HepG2 (cell line): Measurements from ENCODE around the gene KANK3. TPM values are rescaled to one million over a fixed set of nuclear protein-coding genes. Genes with fewer than 3 reads are reported as not detected.

ENCODE experiments used
- BCL6 ChIP-seq: IDR thresholded peaks from 2 replicates; pipeline ENCODE4 v1.6.1; 2016; ENCODE audit warnings: missing genetic modification reagents, missing compliant biosample characterization
- HES4 ChIP-seq: sonication (generic); formaldehyde crosslinking; IDR thresholded peaks from 2 replicates; pipeline ENCODE4 v1.9.0; 2021; ENCODE audit warnings: mild to moderate bottlenecking, missing genetic modification reagents, borderline replicate concordance
- MTF2 ChIP-seq: sonication (generic); formaldehyde crosslinking; IDR thresholded peaks from 2 replicates; pipeline ENCODE4 v1.5.0; 2020; ENCODE audit warnings: missing genetic modification reagents, borderline replicate concordance
- RFXANK ChIP-seq: IDR thresholded peaks from 2 replicates; pipeline ENCODE4 v1.6.1; 2016
- ZFP1 ChIP-seq: IDR thresholded peaks from 2 replicates; pipeline ENCODE4 v1.6.1; 2016
- ZMAT3 ChIP-seq: sonication (generic); formaldehyde crosslinking; conservative IDR thresholded peaks from 2 replicates; pipeline ENCODE4 v1.7.0; 2021; ENCODE audit warnings: missing genetic modification reagents
- ZNF30 ChIP-seq: sonication (generic); formaldehyde crosslinking; IDR thresholded peaks from 2 replicates; pipeline ENCODE4 v1.5.0; 2020; ENCODE audit warnings: mild to moderate bottlenecking, missing genetic modification reagents
- ZNF703 ChIP-seq: sonication (generic); formaldehyde crosslinking; IDR thresholded peaks from 2 replicates; pipeline ENCODE4 v1.5.1; 2020; ENCODE audit warnings: missing genetic modification reagents, mild to moderate bottlenecking, moderate library complexity, borderline replicate concordance
- ZNF792 ChIP-seq: IDR thresholded peaks from 2 replicates; pipeline ENCODE4 v1.6.1; 2016
- ZNF839 ChIP-seq: sonication (generic); formaldehyde crosslinking; IDR thresholded peaks from 2 replicates; pipeline ENCODE4 v1.4.0; 2020; ENCODE audit warnings: missing genetic modification reagents, mild to moderate bottlenecking, borderline replicate concordance
- polyA plus RNA-seq, 8 experiments: library from polyadenylated mRNA; depleted of rRNA in 3 of 8; stranded (reverse) in 7 of 8; unstranded in 1 of 8; fragments of >200 nt; fragmentation: Illumina TruSeq in 4 of 8; extraction: Trizol in 4 of 8; gene quantifications; 2 replicates each; pipeline versions ENCODE4 v1.2.1 to v1.2.3, GENCODE V29; 2011 to 2016; ENCODE audit warnings: low read depth in 4 of 8, missing spikeins in 1 of 8, mixed read lengths in 1 of 8; ENCODE audit not compliant: insufficient read depth in 1 of 8
- total RNA-seq, 5 experiments: library from RNA; depleted of rRNA; stranded (reverse); fragments of >200 nt; fragmentation: Illumina TruSeq; extraction: Trizol; gene quantifications; 2 replicates each; pipeline ENCODE4 v1.2.3, GENCODE V29; 2016; ENCODE audit warnings: low read depth in 1 of 5
- TF ChIP-seq, protein P1 (sequence below): sonication (generic); formaldehyde crosslinking; IDR thresholded peaks from 2 replicates; pipeline ENCODE4 v1.9.0; 2021; ENCODE audit warnings: missing genetic modification reagents, borderline replicate concordance
- TF ChIP-seq, protein P2 (sequence below): sonication (generic); formaldehyde crosslinking; IDR thresholded peaks from 2 replicates; pipeline ENCODE4 v1.4.0; 2020; ENCODE audit warnings: missing genetic modification reagents; ENCODE audit errors: not compliant biosample characterization
- TF ChIP-seq, protein P3 (sequence below): IDR thresholded peaks from 2 replicates; pipeline ENCODE4 v1.6.1; 2012; ENCODE audit warnings: inconsistent platforms
- TF ChIP-seq, protein P4 (sequence below): sonication (generic); formaldehyde crosslinking; IDR thresholded peaks from 2 replicates; pipeline ENCODE4 v1.8.1; 2023; ENCODE audit warnings: missing genetic modification reagents, mild to moderate bottlenecking, borderline replicate concordance
- TF ChIP-seq, protein P5 (sequence below): IDR thresholded peaks from 2 replicates; pipeline ENCODE4 v1.6.1; 2016; ENCODE audit warnings: low read depth
- TF ChIP-seq, protein P6 (sequence below): sonication (generic); formaldehyde crosslinking; IDR thresholded peaks from 2 replicates; pipeline ENCODE4 v1.9.0; 2021; ENCODE audit warnings: missing genetic modification reagents, borderline replicate concordance
- TF ChIP-seq, protein P7 (sequence below): IDR thresholded peaks from 2 replicates; pipeline ENCODE4 v1.6.1; 2016; ENCODE audit warnings: low read depth, control low read depth

The KANK3 gene
- total and polyA plus RNA-seq, 2 of the 13 experiments (the other 11 are each of a cell fraction or from before 2014, with no cell fraction given): 0.15 to 0.20 TPM

DNA sequence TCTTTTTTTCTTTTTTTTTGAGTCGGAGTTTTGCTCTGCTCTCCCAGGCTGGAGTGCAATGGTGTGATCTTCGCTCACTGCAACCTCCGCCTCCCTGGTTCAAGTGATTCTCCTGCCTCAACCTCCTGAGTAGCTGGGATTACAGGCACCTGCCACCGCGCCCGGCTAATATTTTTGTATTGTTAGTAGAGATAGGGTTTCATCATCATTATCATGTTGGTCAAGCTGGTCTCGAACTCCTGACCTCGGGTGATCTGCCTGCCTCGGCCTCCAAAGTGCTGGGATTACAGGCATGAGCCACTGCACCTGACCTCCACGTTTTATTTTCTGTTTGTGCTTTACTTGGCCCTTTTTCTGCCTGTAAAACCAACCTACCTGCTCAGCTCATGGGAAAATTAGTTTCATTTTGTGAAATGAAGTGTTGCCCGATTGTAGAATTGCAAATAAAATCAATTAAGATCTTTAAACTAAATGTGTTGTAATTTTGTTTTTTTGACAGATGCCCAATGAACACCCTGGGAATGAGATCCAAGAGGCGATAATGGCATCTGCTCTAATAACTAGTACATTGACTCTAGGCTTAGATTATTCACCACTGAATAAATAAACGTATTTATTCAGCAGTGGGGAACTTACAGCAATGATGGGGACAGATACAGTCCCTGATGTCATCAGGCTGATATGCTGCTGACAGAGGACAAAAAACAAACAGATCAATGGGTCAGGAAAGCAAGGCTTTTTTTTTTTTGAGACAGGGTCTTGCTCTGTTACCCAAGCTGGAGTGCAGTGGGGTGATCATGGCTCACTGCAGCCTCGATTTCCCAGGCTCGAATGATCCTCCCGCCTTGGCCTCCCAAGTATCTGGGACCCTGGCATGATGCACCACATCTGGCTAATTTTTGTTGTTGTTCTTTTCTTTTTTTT, 44.9 kb upstream of the KANK3 start (continued):
- TF ChIP-seq, protein P1, sequence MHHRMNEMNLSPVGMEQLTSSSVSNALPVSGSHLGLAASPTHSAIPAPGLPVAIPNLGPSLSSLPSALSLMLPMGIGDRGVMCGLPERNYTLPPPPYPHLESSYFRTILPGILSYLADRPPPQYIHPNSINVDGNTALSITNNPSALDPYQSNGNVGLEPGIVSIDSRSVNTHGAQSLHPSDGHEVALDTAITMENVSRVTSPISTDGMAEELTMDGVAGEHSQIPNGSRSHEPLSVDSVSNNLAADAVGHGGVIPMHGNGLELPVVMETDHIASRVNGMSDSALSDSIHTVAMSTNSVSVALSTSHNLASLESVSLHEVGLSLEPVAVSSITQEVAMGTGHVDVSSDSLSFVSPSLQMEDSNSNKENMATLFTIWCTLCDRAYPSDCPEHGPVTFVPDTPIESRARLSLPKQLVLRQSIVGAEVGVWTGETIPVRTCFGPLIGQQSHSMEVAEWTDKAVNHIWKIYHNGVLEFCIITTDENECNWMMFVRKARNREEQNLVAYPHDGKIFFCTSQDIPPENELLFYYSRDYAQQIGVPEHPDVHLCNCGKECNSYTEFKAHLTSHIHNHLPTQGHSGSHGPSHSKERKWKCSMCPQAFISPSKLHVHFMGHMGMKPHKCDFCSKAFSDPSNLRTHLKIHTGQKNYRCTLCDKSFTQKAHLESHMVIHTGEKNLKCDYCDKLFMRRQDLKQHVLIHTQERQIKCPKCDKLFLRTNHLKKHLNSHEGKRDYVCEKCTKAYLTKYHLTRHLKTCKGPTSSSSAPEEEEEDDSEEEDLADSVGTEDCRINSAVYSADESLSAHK: no peak
- TF ChIP-seq ZFP1 (CRISPR knock-in tag): no peak
- TF ChIP-seq, protein P2, sequence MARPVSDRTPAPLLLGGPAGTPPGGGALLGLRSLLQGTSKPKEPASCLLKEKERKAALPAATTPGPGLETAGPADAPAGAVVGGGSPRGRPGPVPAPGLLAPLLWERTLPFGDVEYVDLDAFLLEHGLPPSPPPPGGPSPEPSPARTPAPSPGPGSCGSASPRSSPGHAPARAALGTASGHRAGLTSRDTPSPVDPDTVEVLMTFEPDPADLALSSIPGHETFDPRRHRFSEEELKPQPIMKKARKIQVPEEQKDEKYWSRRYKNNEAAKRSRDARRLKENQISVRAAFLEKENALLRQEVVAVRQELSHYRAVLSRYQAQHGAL: no peak
- TF ChIP-seq ZNF839 (CRISPR knock-in tag): no peak
- no peak for TF ChIP-seq HES4 (CRISPR knock-in tag)
- TF ChIP-seq, protein P3, sequence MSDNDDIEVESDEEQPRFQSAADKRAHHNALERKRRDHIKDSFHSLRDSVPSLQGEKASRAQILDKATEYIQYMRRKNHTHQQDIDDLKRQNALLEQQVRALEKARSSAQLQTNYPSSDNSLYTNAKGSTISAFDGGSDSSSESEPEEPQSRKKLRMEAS: peak; percentile 11; the same call in 1 of the 2 replicates
- TF ChIP-seq, protein P4, sequence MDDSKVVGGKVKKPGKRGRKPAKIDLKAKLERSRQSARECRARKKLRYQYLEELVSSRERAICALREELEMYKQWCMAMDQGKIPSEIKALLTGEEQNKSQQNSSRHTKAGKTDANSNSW (CRISPR knock-in tag): no peak
- TF ChIP-seq, protein P5, sequence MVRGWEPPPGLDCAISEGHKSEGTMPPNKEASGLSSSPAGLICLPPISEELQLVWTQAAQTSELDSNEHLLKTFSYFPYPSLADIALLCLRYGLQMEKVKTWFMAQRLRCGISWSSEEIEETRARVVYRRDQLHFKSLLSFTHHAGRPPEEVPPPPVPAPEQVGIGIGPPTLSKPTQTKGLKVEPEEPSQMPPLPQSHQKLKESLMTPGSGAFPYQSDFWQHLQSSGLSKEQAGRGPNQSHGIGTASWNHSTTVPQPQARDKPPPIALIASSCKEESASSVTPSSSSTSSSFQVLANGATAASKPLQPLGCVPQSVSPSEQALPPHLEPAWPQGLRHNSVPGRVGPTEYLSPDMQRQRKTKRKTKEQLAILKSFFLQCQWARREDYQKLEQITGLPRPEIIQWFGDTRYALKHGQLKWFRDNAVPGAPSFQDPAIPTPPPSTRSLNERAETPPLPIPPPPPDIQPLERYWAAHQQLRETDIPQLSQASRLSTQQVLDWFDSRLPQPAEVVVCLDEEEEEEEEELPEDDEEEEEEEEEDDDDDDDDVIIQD (CRISPR knock-in tag): peak; percentile 41
- TF ChIP-seq MTF2 (CRISPR knock-in tag): no peak
- TF ChIP-seq ZMAT3 (CRISPR knock-in tag): 0 out of 2 replicates have a peak, but pooled peaks have one; percentile 21
- TF ChIP-seq BCL6 (CRISPR knock-in tag): peak; percentile 80
- TF ChIP-seq ZNF792: peak; percentile 44; the same call in 1 of the 2 replicates
- TF ChIP-seq, protein P6, sequence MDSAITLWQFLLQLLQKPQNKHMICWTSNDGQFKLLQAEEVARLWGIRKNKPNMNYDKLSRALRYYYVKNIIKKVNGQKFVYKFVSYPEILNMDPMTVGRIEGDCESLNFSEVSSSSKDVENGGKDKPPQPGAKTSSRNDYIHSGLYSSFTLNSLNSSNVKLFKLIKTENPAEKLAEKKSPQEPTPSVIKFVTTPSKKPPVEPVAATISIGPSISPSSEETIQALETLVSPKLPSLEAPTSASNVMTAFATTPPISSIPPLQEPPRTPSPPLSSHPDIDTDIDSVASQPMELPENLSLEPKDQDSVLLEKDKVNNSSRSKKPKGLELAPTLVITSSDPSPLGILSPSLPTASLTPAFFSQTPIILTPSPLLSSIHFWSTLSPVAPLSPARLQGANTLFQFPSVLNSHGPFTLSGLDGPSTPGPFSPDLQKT (CRISPR knock-in tag): no peak
- no peak for TF ChIP-seq ZNF30 (CRISPR knock-in tag)
- no peak for TF ChIP-seq RFXANK (CRISPR knock-in tag)
- TF ChIP-seq ZNF703 (CRISPR knock-in tag): no peak
- TF ChIP-seq, protein P7, sequence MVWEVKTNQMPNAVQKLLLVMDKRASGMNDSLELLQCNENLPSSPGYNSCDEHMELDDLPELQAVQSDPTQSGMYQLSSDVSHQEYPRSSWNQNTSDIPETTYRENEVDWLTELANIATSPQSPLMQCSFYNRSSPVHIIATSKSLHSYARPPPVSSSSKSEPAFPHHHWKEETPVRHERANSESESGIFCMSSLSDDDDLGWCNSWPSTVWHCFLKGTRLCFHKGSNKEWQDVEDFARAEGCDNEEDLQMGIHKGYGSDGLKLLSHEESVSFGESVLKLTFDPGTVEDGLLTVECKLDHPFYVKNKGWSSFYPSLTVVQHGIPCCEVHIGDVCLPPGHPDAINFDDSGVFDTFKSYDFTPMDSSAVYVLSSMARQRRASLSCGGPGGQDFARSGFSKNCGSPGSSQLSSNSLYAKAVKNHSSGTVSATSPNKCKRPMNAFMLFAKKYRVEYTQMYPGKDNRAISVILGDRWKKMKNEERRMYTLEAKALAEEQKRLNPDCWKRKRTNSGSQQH (CRISPR knock-in tag): no peak
